Lower lobe of right lung (tissue), 2 donors: ENCODE measurements around the gene SLC6A3. TPM values are rescaled to one million over a fixed set of nuclear protein-coding genes. Genes with fewer than 3 reads are reported as not detected.
"Not testable (repeated sequence)": the region's sequence is repeated elsewhere in the genome, so short reads cannot be mapped to it uniquely, and the experiment has no call there.

Experiments
- ATAC-seq, 2 donors: fragments of 200-7000 bp; cut with Tn5 transposase; one replicate each; pipeline ENCODE4 v1.9.1; 2020 to 2022; ENCODE audit warnings: mild to moderate bottlenecking in 2 of 2, moderate library complexity in 2 of 2
- DNase-seq: peaks from one replicate; pipeline ENCODE4 v3.0.0-alpha.2; 2020
- H3K27ac ChIP-seq: fragments of 200-600 bp; one replicate; pipeline ENCODE4 v1.8.0; 2022
- H3K27me3 ChIP-seq: fragments of 200-600 bp; one replicate; pipeline ENCODE4 v1.8.0; 2022; ENCODE audit warnings: low read depth
- H3K36me3 ChIP-seq: fragments of 200-600 bp; one replicate; pipeline ENCODE4 v1.8.0; 2022; ENCODE audit warnings: mild to moderate bottlenecking
- H3K4me1 ChIP-seq: fragments of 200-600 bp; one replicate; pipeline ENCODE4 v1.8.0; 2022
- H3K4me3 ChIP-seq: fragments of 200-600 bp; one replicate; pipeline ENCODE4 v1.8.0; 2022; ENCODE audit warnings: mild to moderate bottlenecking
- H3K9me3 ChIP-seq: fragments of 200-600 bp; one replicate; pipeline ENCODE4 v1.8.0; 2022
- intact Hi-C: fragments of 100-400 bp; cut with DNase I; formaldehyde crosslinking; loops from one replicate; pipeline ENCODE4 v1.11.0; 2022
- total RNA-seq: library from RNA; stranded (reverse); fragmentation: NEBNext Ultra II Directional; extraction: Animal tissue kit (Norgen Biotek cat#: 25700); gene quantifications from one replicate; pipeline ENCODE4 v1.2.1, GENCODE V29; 2021
- TF ChIP-seq, protein P1 (sequence below): fragments of 200-600 bp; IDR thresholded peaks from one replicate; pipeline ENCODE4 v1.8.0; 2022; ENCODE audit warnings: antibody characterized with exemption, mild to moderate bottlenecking
- donor health status: DM: no; HTN: yes; CAD: no; lungs with severe emphysema.

SLC6A3 gene
- total RNA-seq, 1 donor from 2014 or later, result 0.12 TPM

DNA sequence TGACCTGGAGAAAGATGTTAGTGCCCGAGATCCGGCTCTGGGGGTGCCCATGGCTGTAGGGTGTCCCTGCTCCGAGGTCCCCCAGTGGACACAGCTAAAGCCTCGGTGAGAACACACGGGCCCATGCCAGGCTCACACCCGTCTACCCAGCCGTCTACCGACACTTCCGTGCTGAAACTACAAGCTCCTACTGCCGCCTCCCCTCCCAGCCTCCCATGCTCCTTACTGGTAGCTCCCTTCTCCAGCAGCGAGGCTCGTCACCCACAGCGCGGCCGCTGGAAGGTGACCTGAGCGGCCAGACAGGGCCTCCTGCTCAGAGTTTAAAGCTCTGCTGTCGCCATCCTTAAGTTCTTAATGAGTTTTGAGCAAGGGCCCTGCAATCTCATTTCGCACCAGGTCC is 67.1 kb downstream of the SLC6A3 start:
- intact Hi-C loops, result no loop called here
- TF ChIP-seq, protein P1, sequence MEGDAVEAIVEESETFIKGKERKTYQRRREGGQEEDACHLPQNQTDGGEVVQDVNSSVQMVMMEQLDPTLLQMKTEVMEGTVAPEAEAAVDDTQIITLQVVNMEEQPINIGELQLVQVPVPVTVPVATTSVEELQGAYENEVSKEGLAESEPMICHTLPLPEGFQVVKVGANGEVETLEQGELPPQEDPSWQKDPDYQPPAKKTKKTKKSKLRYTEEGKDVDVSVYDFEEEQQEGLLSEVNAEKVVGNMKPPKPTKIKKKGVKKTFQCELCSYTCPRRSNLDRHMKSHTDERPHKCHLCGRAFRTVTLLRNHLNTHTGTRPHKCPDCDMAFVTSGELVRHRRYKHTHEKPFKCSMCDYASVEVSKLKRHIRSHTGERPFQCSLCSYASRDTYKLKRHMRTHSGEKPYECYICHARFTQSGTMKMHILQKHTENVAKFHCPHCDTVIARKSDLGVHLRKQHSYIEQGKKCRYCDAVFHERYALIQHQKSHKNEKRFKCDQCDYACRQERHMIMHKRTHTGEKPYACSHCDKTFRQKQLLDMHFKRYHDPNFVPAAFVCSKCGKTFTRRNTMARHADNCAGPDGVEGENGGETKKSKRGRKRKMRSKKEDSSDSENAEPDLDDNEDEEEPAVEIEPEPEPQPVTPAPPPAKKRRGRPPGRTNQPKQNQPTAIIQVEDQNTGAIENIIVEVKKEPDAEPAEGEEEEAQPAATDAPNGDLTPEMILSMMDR, result no peak
- Histone ChIP-seq H3K9me3 (no peaks in the 10 kb centered on the region), H3K4me3 (no peak overlapping the region), H3K36me3 (no peaks in the 10 kb centered on the region), H3K4me1 (peaks cover 11% of the 10 kb centered on the region), H3K27me3 (peaks cover 5% of the 10 kb centered on the region), H3K27ac (no peak overlapping the region)
- ATAC-seq (no peak), DNase-seq (no peak)

DNA sequence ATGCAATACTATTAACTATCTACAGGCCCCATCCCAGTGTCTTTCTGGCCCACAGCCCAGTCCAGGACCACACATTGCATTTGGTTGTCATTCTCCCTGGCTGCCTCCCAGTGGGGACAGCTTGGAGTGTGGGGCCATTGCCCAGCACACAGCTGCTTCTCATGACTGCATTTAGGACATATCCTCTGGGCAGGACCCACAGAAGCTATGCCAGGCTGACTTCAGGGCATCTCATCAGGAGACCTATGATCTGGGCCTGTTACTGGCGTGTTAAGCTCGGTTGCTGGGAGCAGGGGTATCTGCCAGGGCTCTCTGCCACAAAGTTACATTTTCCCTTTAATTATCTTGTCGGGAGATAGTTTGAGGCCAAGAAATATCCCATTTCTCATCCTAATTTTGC is 68.3 kb downstream of the SLC6A3 start:
- H3K4me1 ChIP-seq, result peaks cover 11% of the 10 kb centered on the region
- H3K36me3 ChIP-seq, result no peaks in the 10 kb centered on the region
- TF ChIP-seq, protein P1, result no peak
- intact Hi-C loops, result no loop called here
- no peaks in the 10 kb centered on the region for H3K9me3 ChIP-seq
- H3K27me3 ChIP-seq, result peaks cover 5% of the 10 kb centered on the region
- H3K27ac ChIP-seq, result no peak overlapping the region
- ATAC-seq, result no peak
- DNase-seq, result no peak
- H3K4me3 ChIP-seq, result no peak overlapping the region

DNA sequence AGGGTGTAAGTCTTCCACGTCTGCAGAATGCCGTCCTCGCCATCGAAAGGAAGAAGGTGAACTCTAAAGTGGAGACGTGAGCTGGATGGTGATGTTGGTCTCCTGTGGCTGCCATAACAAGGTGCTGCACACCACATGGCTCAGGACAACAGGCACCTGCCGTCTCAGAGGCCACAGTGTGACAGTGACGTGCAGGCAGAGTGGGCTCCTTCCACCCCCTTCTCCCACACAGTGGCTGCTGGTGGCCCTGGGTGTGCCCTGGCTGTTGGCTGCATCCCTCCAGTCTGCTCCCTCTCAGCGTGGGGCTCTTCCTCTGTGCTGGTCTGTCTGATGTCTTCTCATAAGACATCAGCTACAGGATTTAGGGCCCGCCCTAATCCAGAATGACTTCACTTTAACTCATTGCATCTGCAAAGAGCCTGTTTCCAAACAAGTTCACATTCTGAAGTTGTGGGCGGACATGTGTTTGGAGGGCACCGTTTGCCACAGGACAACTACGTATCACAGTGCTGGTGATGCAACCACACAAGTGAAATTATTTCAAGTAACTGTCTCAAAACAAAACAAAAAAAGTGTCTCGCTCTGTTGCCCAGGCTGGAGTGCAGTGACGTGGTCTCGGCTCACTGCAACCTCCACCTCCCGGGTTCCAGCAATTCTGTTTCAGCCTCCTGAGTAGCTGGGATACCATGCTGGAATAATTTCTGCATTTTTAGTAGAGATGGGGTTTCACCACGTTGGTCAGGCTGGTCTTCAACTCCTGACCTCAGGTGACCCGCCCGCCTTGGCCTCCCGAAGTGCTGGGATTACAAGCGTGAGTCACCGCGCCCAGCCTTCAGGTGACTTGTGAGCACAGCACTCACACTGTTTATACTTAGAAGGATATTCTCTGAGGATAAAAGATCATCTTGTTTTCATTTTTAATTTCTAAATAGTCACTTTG is 69.1 kb downstream of the SLC6A3 start:
- no peak overlapping the region for H3K4me3 ChIP-seq
- no peaks in the 10 kb centered on the region for H3K36me3 ChIP-seq
- H3K27me3 ChIP-seq, result peaks cover 5% of the 10 kb centered on the region
- no peak for ATAC-seq
- H3K4me1 ChIP-seq, result peaks cover 11% of the 10 kb centered on the region
- H3K27ac ChIP-seq, result no peak overlapping the region
- intact Hi-C loops, result no loop called here
- TF ChIP-seq, protein P1, result no peak
- no peak for DNase-seq
- no peaks in the 10 kb centered on the region for H3K9me3 ChIP-seq

DNA sequence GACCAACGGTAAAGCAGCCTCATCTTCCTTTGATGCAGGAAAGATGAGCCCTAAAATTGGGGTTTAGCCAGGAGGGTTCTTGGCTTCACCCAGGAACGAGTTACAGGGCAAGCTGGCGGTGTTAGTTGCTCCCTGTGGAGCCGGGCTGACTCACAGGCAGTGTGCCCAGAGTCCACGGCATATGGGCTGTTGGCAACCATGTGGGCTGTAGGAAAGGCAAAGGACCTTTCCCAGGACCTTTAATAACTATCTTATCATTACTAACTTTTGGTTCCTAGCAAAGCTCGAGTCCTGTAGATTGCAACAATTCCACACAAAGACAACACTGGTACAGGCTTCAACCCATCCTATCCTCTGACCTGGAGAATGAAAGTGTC is 70.6 kb downstream of the SLC6A3 start:
- no peak overlapping the region for H3K4me3 ChIP-seq
- H3K36me3 ChIP-seq, result no peaks in the 10 kb centered on the region
- intact Hi-C loops, result no loop called here
- DNase-seq (no peak), ATAC-seq (no peak)
- TF ChIP-seq, protein P1, result no peak
- no peaks in the 10 kb centered on the region for H3K9me3 ChIP-seq
- peaks cover 5% of the 10 kb centered on the region for H3K27me3 ChIP-seq
- no peaks in the 10 kb centered on the region for H3K4me1 ChIP-seq
- no peak overlapping the region for H3K27ac ChIP-seq

DNA sequence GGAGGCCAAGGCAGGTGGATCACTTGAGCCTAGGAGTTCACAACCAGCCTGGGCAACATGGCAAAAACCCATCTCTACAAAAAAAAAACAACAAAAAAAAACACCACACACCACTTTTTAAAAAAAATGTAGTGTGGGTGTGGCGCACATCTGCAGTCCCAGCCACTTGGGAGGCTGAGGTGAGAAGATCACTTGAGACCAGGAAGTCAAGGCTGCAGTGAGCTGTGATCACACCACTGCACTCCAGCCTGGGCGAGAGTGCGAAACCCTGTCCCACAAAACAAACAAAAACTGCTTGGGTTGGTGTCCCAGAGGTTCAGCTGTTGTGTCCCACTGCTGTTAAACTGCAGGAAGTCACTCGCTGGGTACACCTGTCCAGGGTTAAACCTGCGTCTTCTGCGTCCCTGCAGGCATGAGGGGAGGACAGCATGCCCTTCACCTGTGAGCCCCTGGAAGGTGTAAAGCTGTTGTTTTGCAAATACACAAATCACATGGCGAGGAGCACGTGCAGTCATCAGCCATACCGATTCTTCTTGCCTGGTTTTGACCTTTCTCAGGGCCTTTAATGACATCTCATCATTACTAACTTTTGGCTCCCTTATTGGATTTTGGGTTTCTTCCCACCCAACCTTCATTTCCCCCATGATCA is 71.1 kb downstream of the SLC6A3 start:
- Histone ChIP-seq H3K27ac (no peak overlapping the region), H3K27me3 (peaks cover 5% of the 10 kb centered on the region), H3K36me3 (no peaks in the 10 kb centered on the region), H3K4me3 (no peak overlapping the region), H3K4me1 (no peaks in the 10 kb centered on the region), H3K9me3 (no peaks in the 10 kb centered on the region)
- intact Hi-C loops, result no loop called here
- TF ChIP-seq, protein P1, result no peak
- ATAC-seq, result no peak
- DNase-seq, result no peak

DNA sequence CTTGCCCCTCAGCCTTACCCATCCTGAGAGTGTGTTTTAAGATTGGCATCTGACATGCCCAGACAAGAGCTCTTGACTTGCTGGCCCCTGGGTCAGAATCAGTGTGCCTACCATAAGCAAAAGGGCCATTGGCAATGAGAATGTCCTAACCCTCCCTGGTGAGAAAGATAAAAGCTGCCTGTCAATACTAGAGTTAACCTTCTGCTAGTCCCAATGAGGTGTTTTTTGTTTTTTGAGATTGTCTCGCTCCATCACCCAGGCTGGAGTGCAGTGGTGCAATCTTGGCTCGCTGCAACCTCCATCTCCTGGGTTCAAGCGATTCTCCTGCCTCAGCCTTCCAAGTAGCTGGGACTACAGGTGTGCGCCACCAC is 73.3 kb downstream of the SLC6A3 start:
- H3K27me3 ChIP-seq, H3K4me3 ChIP-seq, H3K36me3 ChIP-seq, DNase-seq, H3K27ac ChIP-seq, H3K4me1 ChIP-seq, H3K9me3 ChIP-seq, ATAC-seq, intact Hi-C loops: not testable (repeated sequence)
